IMR-90 (cell line): Measurements from ENCODE around the gene MT1G. TPM values are rescaled to one million over a fixed set of nuclear protein-coding genes. Genes with fewer than 3 reads are reported as not detected.

Experiments
- ATAC-seq: fragments of 200-7000 bp; cut with Tn5 transposase; 2 replicates; pipeline ENCODE4 v1.9.1; 2020; ENCODE audit warnings: low read depth, mild to moderate bottlenecking, moderate library complexity
- BruUV-seq: library from RNA; stranded (reverse); fragments of 400-500 nt; replicated peaks from 2 replicates; lab custom pipeline; 2021; lab: Mats Ljungman, UMichigan
- CTCF ChIA-PET: fragments of 300-600 bp; formaldehyde crosslinking; extraction: SDS; loops from one replicate; lab custom pipeline; 2021; ENCODE audit warnings: antibody characterized with exemption; lab: Yijun Ruan, JAX
- POLR2A ChIA-PET: fragments of 300-600 bp; sonication (Branson Sonifier 250); formaldehyde crosslinking; loops from one replicate; lab custom pipeline; 2022; ENCODE audit warnings: antibody characterized with exemption; ENCODE audit not compliant: unreplicated experiment; lab: Charles Lee
- DNase-seq: peaks from one replicate; pipeline ENCODE4 v3.0.0; 2013
- H2AFZ ChIP-seq: replicated peaks from 2 replicates; pipeline ENCODE3; 2013; ENCODE audit warnings: low read length, mild to moderate bottlenecking; ENCODE audit not compliant: poor library complexity
- H2AK5ac ChIP-seq: 2 replicates; pipeline ENCODE4 v1.6.1; 2013; ENCODE audit warnings: low read depth, low read length, inconsistent platforms
- H2AK9ac ChIP-seq: replicated peaks from 2 replicates; pipeline ENCODE3; 2013; ENCODE audit warnings: mild to moderate bottlenecking, low read depth, low read length, moderate library complexity; ENCODE audit not compliant: poor library complexity
- H2BK120ac ChIP-seq: 2 replicates; pipeline ENCODE4 v1.6.1; 2013; ENCODE audit warnings: low read depth, low read length, inconsistent platforms
- H2BK15ac ChIP-seq: 3 replicates; pipeline ENCODE4 v1.6.1; 2013; ENCODE audit warnings: low read depth, low read length, inconsistent platforms
- H2BK20ac ChIP-seq: 2 replicates; pipeline ENCODE4 v1.6.1; 2013; ENCODE audit warnings: low read depth, mild to moderate bottlenecking, inconsistent platforms, low read length, moderate library complexity
- H2BK5ac ChIP-seq: 2 replicates; pipeline ENCODE4 v1.6.1; 2013; ENCODE audit warnings: mild to moderate bottlenecking, low read depth, low read length, inconsistent platforms; ENCODE audit not compliant: poor library complexity, severe bottlenecking
- H3K14ac ChIP-seq: replicated peaks from 2 replicates; pipeline ENCODE4 v1.6.1; 2013; ENCODE audit warnings: low read depth, low read length, inconsistent platforms
- H3K18ac ChIP-seq: 2 replicates; pipeline ENCODE4 v1.6.1; 2013; ENCODE audit warnings: low read depth, low read length, control low read depth
- H3K23ac ChIP-seq: 2 replicates; pipeline ENCODE4 v1.6.1; 2013; ENCODE audit warnings: low read depth, low read length, inconsistent platforms
- H3K27ac ChIP-seq: 2 replicates; pipeline ENCODE4 v1.5.1; 2013; ENCODE audit warnings: mild to moderate bottlenecking, control low read depth, low read length; ENCODE audit not compliant: insufficient read depth
- H3K27me3 ChIP-seq: 2 replicates; pipeline ENCODE4 v1.6.1; 2013; ENCODE audit warnings: low read length; ENCODE audit not compliant: control insufficient read depth, insufficient read depth
- H3K36me3 ChIP-seq: 2 replicates; pipeline ENCODE4 v1.6.1; 2013; ENCODE audit warnings: low read length, mixed read lengths; ENCODE audit not compliant: control insufficient read depth, insufficient read depth
- H3K4ac ChIP-seq: 2 replicates; pipeline ENCODE4 v1.6.1; 2013; ENCODE audit warnings: low read depth, low read length, inconsistent platforms
- H3K4me1 ChIP-seq: 2 replicates; pipeline ENCODE4 v1.6.1; 2013; ENCODE audit warnings: low read length, mixed read lengths; ENCODE audit not compliant: control insufficient read depth, insufficient read depth
- H3K4me2 ChIP-seq: 2 replicates; pipeline ENCODE4 v1.6.1; 2013; ENCODE audit warnings: low read depth, mild to moderate bottlenecking, control low read depth, low read length, moderate library complexity
- H3K4me3 ChIP-seq: 2 replicates; pipeline ENCODE4 v1.5.1; 2013; ENCODE audit warnings: low read depth, mild to moderate bottlenecking, control low read depth, low read length, moderate library complexity; ENCODE audit not compliant: insufficient read depth
- H3K56ac ChIP-seq: 2 replicates; pipeline ENCODE4 v1.6.1; 2013; ENCODE audit warnings: low read length, inconsistent platforms; ENCODE audit not compliant: insufficient read depth; ENCODE audit errors: extremely low read depth
- H3K79me1 ChIP-seq, 2 experiments: 2 replicates each; pipeline ENCODE4 v1.6.1; 2013; ENCODE audit warnings: low read length in 2 of 2, inconsistent platforms in 1 of 2, low read depth in 1 of 2
- H3K9ac ChIP-seq: 2 replicates; pipeline ENCODE4 v1.6.1; 2013; ENCODE audit warnings: low read depth, low read length, control low read depth
- H3K9me1 ChIP-seq: 2 replicates; pipeline ENCODE4 v1.6.1; 2013; ENCODE audit warnings: low read length, inconsistent platforms; ENCODE audit not compliant: insufficient read depth
- H3K9me3 ChIP-seq: 2 replicates; pipeline ENCODE4 v1.6.1; 2013; ENCODE audit warnings: low read length; ENCODE audit not compliant: control insufficient read depth, insufficient read depth
- H4K20me1 ChIP-seq: 2 replicates; pipeline ENCODE4 v1.6.1; 2013; ENCODE audit warnings: low read length, inconsistent platforms; ENCODE audit not compliant: insufficient read depth
- H4K5ac ChIP-seq: 2 replicates; pipeline ENCODE4 v1.6.1; 2013; ENCODE audit warnings: mild to moderate bottlenecking, low read depth, low read length, control low read depth
- H4K8ac ChIP-seq, 2 experiments: 2 replicates each; pipeline ENCODE4 v1.6.1; 2013; ENCODE audit warnings: low read depth in 2 of 2, low read length in 2 of 2, control low read depth in 1 of 2, inconsistent platforms in 1 of 2
- H4K91ac ChIP-seq: 2 replicates; pipeline ENCODE4 v1.6.1; 2013; ENCODE audit warnings: low read depth, low read length, inconsistent platforms; ENCODE audit not compliant: insufficient read depth
- BHLHE40 ChIP-seq: fragments of 150-350 bp; IDR thresholded peaks from 2 replicates; pipeline ENCODE4 v1.6.1; 2016; ENCODE audit warnings: mild to moderate bottlenecking, low read depth, low read length
- CEBPB ChIP-seq: IDR thresholded peaks from 2 replicates; pipeline ENCODE4 v1.6.1; 2012; ENCODE audit warnings: low read depth, low read length, improper control_type of control experiment
- CHD1 ChIP-seq: IDR thresholded peaks from 2 replicates; pipeline ENCODE4 v1.6.1; 2012; ENCODE audit warnings: low read depth, low read length, improper control_type of control experiment
- FOS ChIP-seq: fragments of 150-350 bp; IDR thresholded peaks from 2 replicates; pipeline ENCODE4 v1.6.1; 2016; ENCODE audit warnings: low read depth, low read length
- MAFK ChIP-seq: IDR thresholded peaks from 2 replicates; pipeline ENCODE4 v1.6.1; 2012; ENCODE audit warnings: low read depth, low read length, improper control_type of control experiment
- MXI1 ChIP-seq: IDR thresholded peaks from 2 replicates; pipeline ENCODE4 v1.6.1; 2012; ENCODE audit warnings: low read depth, mild to moderate bottlenecking, low read length, moderate library complexity, borderline replicate concordance
- NFE2L2 ChIP-seq: fragments of 150-350 bp; IDR thresholded peaks from 2 replicates; pipeline ENCODE4 v1.6.1; 2016; ENCODE audit warnings: low read depth, mild to moderate bottlenecking, low read length
- POLR2A ChIP-seq: IDR thresholded peaks from 2 replicates; pipeline ENCODE4 v1.6.1; 2012; ENCODE audit warnings: mild to moderate bottlenecking, low read depth, low read length
- RCOR1 ChIP-seq: IDR thresholded peaks from 2 replicates; pipeline ENCODE4 v1.6.1; 2012; ENCODE audit warnings: mild to moderate bottlenecking, low read length, improper control_type of control experiment; ENCODE audit not compliant: insufficient replicate concordance
- RFX5 ChIP-seq: IDR thresholded peaks from 2 replicates; pipeline ENCODE4 v1.8.0; 2012; ENCODE audit warnings: low read depth, mild to moderate bottlenecking, low read length, moderate library complexity
- WGBS, 2 experiments: methylation state at CpG; one replicate each; pipeline versions ENCODE4 v1.1.5 to v1.1.7; 2013; ENCODE audit warnings: missing lambda C conversion rate in 2 of 2; ENCODE audit not compliant: insufficient read length in 1 of 2; ENCODE audit errors: extremely low coverage in 2 of 2; 5-methylcytosine and 5-hydroxymethylcytosine counted together
- dilution Hi-C: fragments of 300-500 bp; cut with HindIII; formaldehyde crosslinking; loops from one replicate; pipeline ENCODE4 v1.14.3; 2018; ENCODE audit warnings: low sequenced_read_pairs; ENCODE audit not compliant: unreplicated experiment
- in situ Hi-C: fragments of 300-500 bp; cut with MboI; formaldehyde crosslinking; loops from 3 replicates; pipeline ENCODE4 v1.14.3; 2019; ENCODE audit warnings: low sequenced_read_pairs, inconsistent platforms, mixed read lengths
- intact Hi-C: fragments of 100-400 bp; cut with micrococcal nuclease; formaldehyde crosslinking; loops from 2 replicates; pipeline ENCODE4 v1.10.0; 2022
- polyA plus RNA-seq, 3 experiments: library from polyadenylated mRNA; depleted of rRNA; stranded (reverse); fragments of >200 nt; gene quantifications; 2 replicates each; pipeline ENCODE4 v1.2.3, GENCODE V29; 2012; ENCODE audit warnings: low replicate concordance in 1 of 3
- total RNA-seq: library from RNA; depleted of rRNA; stranded (reverse); fragments of >200 nt; gene quantifications from 2 replicates; pipeline ENCODE4 v1.2.3, GENCODE V29; 2012

MT1G gene
- total and polyA plus RNA-seq, 2 of the 4 experiments (the other 2 are of a cell fraction) = 0.48 TPM; not detected in 1

GRCh38 chr16:56620339-56620897, 47.4 kb downstream of the MT1G start:
- CTCF ChIA-PET = no interaction called here
- 100% methylated on average over 2 of the region's 8 CpGs; no CpG with 5 or more reads in 1 of the 2 experiments for WGBS, 2 experiments
- BruUV-seq = no TSS peak

More at GRCh38 chr16:56620339-56620897, 47.4 kb downstream of the MT1G start:
- Histone ChIP-seq H2AK9ac (no peak overlapping the region), H2AFZ (no peak overlapping the region), H2BK120ac (no peak overlapping the region), H3K4me3 (no peak overlapping the region), H3K18ac (no peak overlapping the region), H3K23ac (no peak overlapping the region), H3K14ac (no peak overlapping the region), H3K79me1 (peaks cover 3 to 21% of the 10 kb centered on the region in 2 experiments; a peak in 3 of 4 replicates), H4K5ac (no peak overlapping the region), H3K4me1 (peaks cover 16% of the 10 kb centered on the region), H2BK15ac (no peak overlapping the region), H3K36me3 (no peaks in the 10 kb centered on the region), H3K27me3 (no peaks in the 10 kb centered on the region), H3K4ac (0 out of 2 replicates have a peak overlapping the region, but pooled peaks have one; percentile 25), H2AK5ac (peak overlapping the region; percentile 36; the same call in 1 of the 2 replicates), H3K56ac (no peak overlapping the region), H2BK5ac (no peak overlapping the region), H4K8ac (no peak overlapping the region), H2BK20ac (no peak overlapping the region), H3K4me2 (no peak overlapping the region), H3K9ac (no peak overlapping the region), H4K91ac (no peak overlapping the region), H3K27ac (no peak overlapping the region), H3K9me1 (peaks cover 13% of the 10 kb centered on the region), H4K20me1 (no peaks in the 10 kb centered on the region), H3K9me3 (no peaks in the 10 kb centered on the region)
- ATAC-seq (no peak), DNase-seq (no peak)
- dilution Hi-C loops = no loop called here
- POLR2A ChIA-PET = no interaction called here
- in situ Hi-C loops = no loop called here
- intact Hi-C loops = no loop called here
- no peak for TF ChIP-seq RCOR1
- TF ChIP-seq MAFK = no peak
- no peak for TF ChIP-seq CEBPB
- no peak for TF ChIP-seq POLR2A
- TF ChIP-seq NFE2L2 = no peak
- no peak for TF ChIP-seq FOS
- TF ChIP-seq CHD1 = no peak
- no peak for TF ChIP-seq MXI1
- no peak for TF ChIP-seq RFX5
- TF ChIP-seq BHLHE40 = no peak
